ENCODE results near the gene LINC01488.

The LINC01488 gene

GRCh38 chr11:69442012-69442806 lies 39.3 kb upstream of the LINC01488 start:
- peak overlapping the region; percentile 32 for H3K27ac ChIP-seq
- no peak for TF ChIP-seq ZFX (IDR thresholded peaks at IDR 0.05)
- TF ChIP-seq, protein P1, sequence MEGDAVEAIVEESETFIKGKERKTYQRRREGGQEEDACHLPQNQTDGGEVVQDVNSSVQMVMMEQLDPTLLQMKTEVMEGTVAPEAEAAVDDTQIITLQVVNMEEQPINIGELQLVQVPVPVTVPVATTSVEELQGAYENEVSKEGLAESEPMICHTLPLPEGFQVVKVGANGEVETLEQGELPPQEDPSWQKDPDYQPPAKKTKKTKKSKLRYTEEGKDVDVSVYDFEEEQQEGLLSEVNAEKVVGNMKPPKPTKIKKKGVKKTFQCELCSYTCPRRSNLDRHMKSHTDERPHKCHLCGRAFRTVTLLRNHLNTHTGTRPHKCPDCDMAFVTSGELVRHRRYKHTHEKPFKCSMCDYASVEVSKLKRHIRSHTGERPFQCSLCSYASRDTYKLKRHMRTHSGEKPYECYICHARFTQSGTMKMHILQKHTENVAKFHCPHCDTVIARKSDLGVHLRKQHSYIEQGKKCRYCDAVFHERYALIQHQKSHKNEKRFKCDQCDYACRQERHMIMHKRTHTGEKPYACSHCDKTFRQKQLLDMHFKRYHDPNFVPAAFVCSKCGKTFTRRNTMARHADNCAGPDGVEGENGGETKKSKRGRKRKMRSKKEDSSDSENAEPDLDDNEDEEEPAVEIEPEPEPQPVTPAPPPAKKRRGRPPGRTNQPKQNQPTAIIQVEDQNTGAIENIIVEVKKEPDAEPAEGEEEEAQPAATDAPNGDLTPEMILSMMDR (conservative IDR thresholded peaks at IDR 0.05): no peak

GRCh38 chr11:69442807-69443137 lies 38.7 kb upstream of the LINC01488 start:
- peak overlapping the region; percentile 32 for H3K27ac ChIP-seq
- no peak; the same call in 1 of the 2 replicates for TF ChIP-seq ZFX (IDR thresholded peaks at IDR 0.05)
- TF ChIP-seq, protein P1 (conservative IDR thresholded peaks at IDR 0.05): no peak

GRCh38 chr11:69443138-69443967 lies 38.1 kb upstream of the LINC01488 start:
- no peak for TF ChIP-seq ZFX (IDR thresholded peaks at IDR 0.05)
- TF ChIP-seq, protein P1 (conservative IDR thresholded peaks at IDR 0.05): no peak
- H3K27ac ChIP-seq: peak overlapping the region; percentile 32

- H3K27ac ChIP-seq: no peak overlapping the region
- TF ChIP-seq, protein P1 (conservative IDR thresholded peaks at IDR 0.05): no peak
- no peak for TF ChIP-seq ZFX (IDR thresholded peaks at IDR 0.05)
These were observed 37.5 kb upstream of the LINC01488 start for GRCh38 chr11:69443968-69444364.

DNA sequence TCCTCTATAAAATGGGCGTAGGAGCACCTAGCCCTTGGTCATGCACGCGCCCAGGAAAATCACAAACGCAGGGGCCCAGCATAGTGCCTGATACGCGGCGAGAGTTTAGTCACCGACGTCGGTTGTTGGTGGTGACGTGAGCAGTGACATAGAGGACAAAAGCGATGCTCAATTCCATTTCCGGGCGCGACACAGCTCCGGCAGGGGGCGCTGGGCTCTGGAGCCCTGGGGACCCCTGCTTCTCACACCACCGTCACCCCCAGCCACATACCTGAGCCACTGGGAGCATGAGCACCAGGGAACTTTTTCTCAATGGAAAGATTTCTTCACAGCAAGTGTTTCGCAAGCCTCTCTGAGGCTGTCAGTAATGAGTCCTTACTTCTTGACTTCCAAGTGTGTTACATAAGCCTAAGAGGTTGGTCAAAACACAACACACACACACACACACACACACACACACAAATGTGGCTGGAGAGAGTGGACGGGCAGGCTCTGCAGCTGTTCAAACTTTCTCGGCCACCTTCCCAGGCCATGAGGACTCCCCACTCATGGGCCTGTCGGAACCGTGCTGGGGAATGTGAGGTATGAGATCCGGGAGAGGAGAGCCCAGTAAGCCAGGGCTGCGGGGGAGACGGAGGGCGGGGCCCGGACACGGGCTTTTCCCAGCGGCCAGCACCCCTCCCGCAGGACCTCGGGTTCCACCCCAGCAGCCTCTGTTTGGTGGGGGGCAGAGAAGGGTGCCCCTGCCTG lies 36.9 kb upstream of the LINC01488 start:
- H3K27ac ChIP-seq: no peak overlapping the region
- TF ChIP-seq, protein P1 (conservative IDR thresholded peaks at IDR 0.05): no peak
- TF ChIP-seq ZFX (IDR thresholded peaks at IDR 0.05): no peak

DNA sequence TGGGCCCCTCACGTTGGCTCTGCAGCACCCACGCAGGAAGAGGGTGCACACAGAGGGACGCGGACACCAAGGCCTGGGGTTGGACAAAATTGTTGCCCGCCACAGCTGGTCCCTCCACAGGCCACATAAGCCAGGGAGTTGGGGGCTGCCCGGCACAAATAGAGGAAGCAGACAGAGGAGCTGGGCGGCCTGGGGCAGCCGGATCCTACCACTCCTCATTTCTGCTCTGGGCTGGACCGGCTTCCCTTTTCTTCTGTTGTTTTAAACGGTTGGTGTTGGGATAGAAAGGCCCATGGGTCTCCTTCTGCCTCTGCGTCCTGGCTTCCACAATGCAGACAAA lies 36.4 kb upstream of the LINC01488 start:
- H3K27ac ChIP-seq: no peak overlapping the region
- TF ChIP-seq ZFX (IDR thresholded peaks at IDR 0.05): no peak
- TF ChIP-seq, protein P1 (conservative IDR thresholded peaks at IDR 0.05): no peak
